SK-N-MC (cell line): ENCODE data around the gene BIK.

Experiments
- EZH2 ChIP-seq: fragments of 200-600 bp; sonication (generic); IDR thresholded peaks from one replicate; pipeline ENCODE4 v1.6.1; 2017; ENCODE audit warnings: antibody characterized with exemption
- POLR2AphosphoS5 ChIP-seq: IDR thresholded peaks from 2 replicates; pipeline ENCODE4 v1.6.1; 2012; ENCODE audit warnings: mild to moderate bottlenecking, low read depth, low read length, borderline replicate concordance

- no peak for TF ChIP-seq POLR2AphosphoS5
- no peak for TF ChIP-seq EZH2
Measured at GRCh38 chr22:43170131-43170480, 59.6 kb downstream of the BIK start.
